ENCODE results near the gene AFMID. TPM values are rescaled to one million over a fixed set of nuclear protein-coding genes. Genes with fewer than 3 reads are reported as not detected.

AFMID gene
- total and polyA plus RNA-seq, 2 of the 8 experiments (the other 6 are each of a cell fraction or from before 2014, with no cell fraction given): 49.0 to 53.0 TPM

DNA sequence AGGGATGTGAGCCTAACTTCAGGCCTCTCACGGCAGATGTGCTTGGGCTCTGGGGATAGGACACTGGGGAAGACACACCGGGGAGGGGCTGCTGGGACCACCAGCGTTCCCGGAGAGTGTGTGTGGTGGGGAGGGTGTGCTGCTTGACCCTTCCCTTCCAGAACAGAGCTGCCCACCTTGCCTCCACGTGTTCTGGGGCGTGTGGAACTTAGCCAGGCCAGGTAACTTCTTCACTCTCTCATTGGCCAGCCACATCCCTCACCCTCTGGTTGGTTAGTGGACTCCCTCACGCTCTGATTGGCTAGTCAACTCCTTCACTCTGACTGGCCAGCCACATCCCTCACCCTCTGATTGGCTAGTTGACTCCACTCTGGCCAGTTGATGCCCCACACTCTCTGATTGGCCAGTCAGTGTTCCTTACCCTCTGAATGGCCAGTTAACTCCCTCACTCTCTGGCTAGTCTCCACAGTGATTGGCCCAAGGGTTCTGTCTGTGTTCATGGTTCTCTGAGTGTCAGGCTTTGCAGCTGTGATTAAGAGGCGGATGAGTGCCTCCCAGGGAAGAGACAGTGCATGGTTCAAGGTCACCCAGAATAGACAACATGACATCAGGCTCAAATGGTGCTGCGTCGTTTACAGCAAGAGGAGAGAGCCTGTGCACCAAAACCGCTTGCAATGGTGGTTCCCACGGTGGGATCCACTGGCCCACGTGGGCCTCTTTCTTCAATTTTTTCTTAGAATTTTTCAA is 54.3 kb downstream of the AFMID start (continued):
- no peak for TF ChIP-seq ASH2L (IDR thresholded peaks at IDR 0.05; ENCODE audit: low read length)
- TF ChIP-seq SRF (IDR thresholded peaks at IDR 0.05; ENCODE audit: low read depth, low read length): no peak
- TF ChIP-seq BCL11A (IDR thresholded peaks at IDR 0.05; ENCODE audit: low read depth in 2 of 2, low read length in 2 of 2): no peak
- TF ChIP-seq, protein P1, sequence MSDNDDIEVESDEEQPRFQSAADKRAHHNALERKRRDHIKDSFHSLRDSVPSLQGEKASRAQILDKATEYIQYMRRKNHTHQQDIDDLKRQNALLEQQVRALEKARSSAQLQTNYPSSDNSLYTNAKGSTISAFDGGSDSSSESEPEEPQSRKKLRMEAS (IDR thresholded peaks at IDR 0.05): peak; percentile 86
- no peak for TF ChIP-seq NRF1 (IDR thresholded peaks at IDR 0.05; ENCODE audit: low read depth, low read length)
- TF ChIP-seq RNF2 (IDR thresholded peaks at IDR 0.05; ENCODE audit: borderline replicate concordance, low read depth, low read length, missing control alignments, poor library complexity, severe bottlenecking): no peak
- peak; percentile 98 for TF ChIP-seq SP1 (IDR thresholded peaks at IDR 0.05; ENCODE audit: low read depth, low read length)
- TF ChIP-seq CBX5 (IDR thresholded peaks at IDR 0.05; ENCODE audit: low read depth, low read length): no peak
- TF ChIP-seq SIN3A (conservative IDR thresholded peaks at IDR 0.05 in 1 of 2, IDR thresholded peaks at IDR 0.05 in 1 of 2; ENCODE audit: low read depth in 1 of 2, low read length in 2 of 2): no peak
- TF ChIP-seq RFX5 (IDR thresholded peaks at IDR 0.05; ENCODE audit: borderline replicate concordance, low read depth, low read length): no peak
- no peak for TF ChIP-seq TCF12 (IDR thresholded peaks at IDR 0.05; ENCODE audit: low read depth, low read length)
- no peak for TF ChIP-seq SIX5 (IDR thresholded peaks at IDR 0.05; ENCODE audit: low read depth, low read length)
- TF ChIP-seq POLR2AphosphoS5 (IDR thresholded peaks at IDR 0.05; ENCODE audit: low read depth, low read length): no peak
- TF ChIP-seq EZH2 (IDR thresholded peaks at IDR 0.05; ENCODE audit: low read depth, low read length, severe bottlenecking): no peak
- no peak for TF ChIP-seq POLR2A (IDR thresholded peaks at IDR 0.05; ENCODE audit: control extremely low read depth in 1 of 2, low read depth in 2 of 2, low read length in 2 of 2)
- TF ChIP-seq CBX8 (IDR thresholded peaks at IDR 0.05; ENCODE audit: borderline replicate concordance, low read depth, low read length): no peak
- no peak for TF ChIP-seq YY1 (IDR thresholded peaks at IDR 0.05; ENCODE audit: low read depth, low read length)
- TF ChIP-seq MAFK (IDR thresholded peaks at IDR 0.05; ENCODE audit: low read depth, low read length): no peak

Measured in H1 (cell line).